Endothelial cell (in vitro differentiated cells): ENCODE data around the gene UBXN2A. TPM values are rescaled to one million over a fixed set of nuclear protein-coding genes. Genes with fewer than 3 reads are reported as not detected.
A peak's percentile ranks its signal among the peaks of the same experiment; 100 is the strongest.

Experiments
- DNase-seq: peaks from one replicate; pipeline ENCODE4 v3.0.0; 2021; ENCODE audit warnings: low spot score
- H3K27ac Mint-ChIP-seq: one replicate; pipeline ENCODE4 v1.8.0; 2021; ENCODE audit warnings: mixed read lengths, inconsistent platforms; ENCODE audit not compliant: unreplicated experiment
- H3K27me3 Mint-ChIP-seq: one replicate; pipeline ENCODE4 v1.8.0; 2021; ENCODE audit warnings: mild to moderate bottlenecking, moderate library complexity, mixed read lengths, inconsistent platforms; ENCODE audit not compliant: unreplicated experiment
- H3K36me3 Mint-ChIP-seq: one replicate; pipeline ENCODE4 v1.8.0; 2021; ENCODE audit warnings: mild to moderate bottlenecking, low read depth, mixed read lengths, inconsistent platforms; ENCODE audit not compliant: unreplicated experiment
- H3K4me1 Mint-ChIP-seq: one replicate; pipeline ENCODE4 v1.8.0; 2021; ENCODE audit warnings: mild to moderate bottlenecking, mixed read lengths, inconsistent platforms; ENCODE audit not compliant: unreplicated experiment
- H3K4me3 Mint-ChIP-seq: one replicate; pipeline ENCODE4 v1.8.0; 2021; ENCODE audit warnings: mild to moderate bottlenecking, mixed read lengths, inconsistent platforms; ENCODE audit not compliant: unreplicated experiment
- H3K9me3 Mint-ChIP-seq: one replicate; pipeline ENCODE4 v1.8.0; 2021; ENCODE audit warnings: mixed read lengths, inconsistent platforms; ENCODE audit not compliant: unreplicated experiment
- CTCF ChIP-seq: fragments of 200-600 bp; sonication (generic); IDR thresholded peaks from one replicate; pipeline ENCODE4 v1.5.0; 2021; ENCODE audit warnings: antibody characterized with exemption; ENCODE audit not compliant: unreplicated experiment
- total RNA-seq: library from RNA; stranded (reverse); fragmentation: NEBNext Ultra II Directional; extraction: Animal tissue kit (Norgen Biotek cat#: 25700); gene quantifications from one replicate; pipeline ENCODE4 v1.2.1, GENCODE V29; 2021; ENCODE audit not compliant: unreplicated experiment

Gene UBXN2A
- total RNA-seq, 1 donor from 2014 or later = 14.9 TPM

- Mint-ChIP-seq H3K36me3 (peaks cover 11% of the 10 kb centered on the region), H3K27ac (peak overlapping the region; percentile 9), H3K27me3 (peaks cover 2% of the 10 kb centered on the region), H3K4me1 (peaks cover 18% of the 10 kb centered on the region), H3K9me3 (no peaks in the 10 kb centered on the region), H3K4me3 (peak overlapping the region; percentile 99)
- no peak for DNase-seq
- no peak for TF ChIP-seq CTCF
Measured at GRCh38 chr2:23940718-23941620, 706 bp downstream of the UBXN2A start.

GRCh38 chr2:23941644-23942043, 1.4 kb downstream of the UBXN2A start:
- Mint-ChIP-seq H3K27me3 (peaks cover 2% of the 10 kb centered on the region), H3K27ac (no peak overlapping the region), H3K9me3 (no peaks in the 10 kb centered on the region), H3K4me1 (peaks cover 18% of the 10 kb centered on the region), H3K36me3 (peaks cover 11% of the 10 kb centered on the region), H3K4me3 (peak overlapping the region; percentile 56)
- no peak for TF ChIP-seq CTCF
- DNase-seq = no peak

GRCh38 chr2:23943666-23944065, 3.4 kb downstream of the UBXN2A start:
- Mint-ChIP-seq H3K4me1 (peaks cover 18% of the 10 kb centered on the region), H3K27me3 (peaks cover 2% of the 10 kb centered on the region), H3K4me3 (no peak overlapping the region), H3K9me3 (no peaks in the 10 kb centered on the region), H3K27ac (no peak overlapping the region), H3K36me3 (peaks cover 11% of the 10 kb centered on the region)
- no peak for DNase-seq
- no peak for TF ChIP-seq CTCF

- Mint-ChIP-seq H3K27ac (no peak overlapping the region), H3K9me3 (no peaks in the 10 kb centered on the region), H3K4me3 (no peak overlapping the region), H3K27me3 (peaks cover 2% of the 10 kb centered on the region), H3K36me3 (peaks cover 11% of the 10 kb centered on the region), H3K4me1 (peaks cover 12% of the 10 kb centered on the region)
- TF ChIP-seq CTCF = no peak
- DNase-seq = no peak
Measured at GRCh38 chr2:23944527-23944926, 4.3 kb downstream of the UBXN2A start.

- H3K4me1 Mint-ChIP-seq = peaks cover 11% of the 10 kb centered on the region
- H3K27me3 Mint-ChIP-seq = peaks cover 2% of the 10 kb centered on the region
- H3K4me3 Mint-ChIP-seq = no peak overlapping the region
- H3K9me3 Mint-ChIP-seq = no peaks in the 10 kb centered on the region
- H3K36me3 Mint-ChIP-seq = peaks cover 11% of the 10 kb centered on the region
- H3K27ac Mint-ChIP-seq = no peak overlapping the region
- TF ChIP-seq CTCF = no peak
- DNase-seq = no peak
Measured at GRCh38 chr2:23944976-23945375, 4.7 kb downstream of the UBXN2A start.
